DND-41 (cell line): Measurements from ENCODE around the gene SLC5A7.

Source experiments
- EZH2 ChIP-seq: IDR thresholded peaks from 3 replicates; pipeline ENCODE4 v1.6.1; 2012; ENCODE audit warnings: borderline replicate concordance, low read depth, mild to moderate bottlenecking, moderate library complexity, low read length, inconsistent platforms; ENCODE audit not compliant: severe bottlenecking
- TF ChIP-seq, protein P1 (sequence below): IDR thresholded peaks from 2 replicates; pipeline ENCODE4 v1.5.1; 2012; ENCODE audit warnings: borderline replicate concordance, low read length, moderate library complexity, mild to moderate bottlenecking; ENCODE audit not compliant: poor library complexity, severe bottlenecking; ENCODE audit errors: extremely low read depth

DNA sequence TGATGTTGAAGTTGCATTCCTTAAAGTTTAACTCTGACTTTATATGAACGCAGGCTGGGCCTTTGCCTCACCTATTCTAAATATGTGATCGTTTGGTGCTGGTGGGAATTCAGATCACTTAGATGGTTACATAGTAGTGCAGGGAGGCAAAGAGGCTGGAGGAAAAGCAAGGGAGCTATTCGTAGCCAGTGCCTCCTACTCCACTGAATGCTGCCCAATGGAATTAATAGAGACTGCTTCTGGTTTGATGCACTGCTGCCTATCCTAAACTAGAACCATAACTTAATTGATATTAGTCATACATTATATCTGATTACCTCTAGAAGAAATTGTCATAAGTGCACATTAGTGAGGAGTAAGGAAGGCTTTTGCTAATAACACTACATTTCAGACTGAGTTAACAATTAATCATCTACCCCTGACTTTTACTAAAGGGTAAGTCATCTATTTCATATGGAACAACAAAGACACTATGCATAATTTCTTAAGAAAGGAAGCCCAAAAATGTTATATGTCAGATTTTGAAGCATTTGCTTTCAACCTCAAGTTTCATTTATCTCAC lies 72.3 kb downstream of the SLC5A7 start:
- TF ChIP-seq, protein P1, sequence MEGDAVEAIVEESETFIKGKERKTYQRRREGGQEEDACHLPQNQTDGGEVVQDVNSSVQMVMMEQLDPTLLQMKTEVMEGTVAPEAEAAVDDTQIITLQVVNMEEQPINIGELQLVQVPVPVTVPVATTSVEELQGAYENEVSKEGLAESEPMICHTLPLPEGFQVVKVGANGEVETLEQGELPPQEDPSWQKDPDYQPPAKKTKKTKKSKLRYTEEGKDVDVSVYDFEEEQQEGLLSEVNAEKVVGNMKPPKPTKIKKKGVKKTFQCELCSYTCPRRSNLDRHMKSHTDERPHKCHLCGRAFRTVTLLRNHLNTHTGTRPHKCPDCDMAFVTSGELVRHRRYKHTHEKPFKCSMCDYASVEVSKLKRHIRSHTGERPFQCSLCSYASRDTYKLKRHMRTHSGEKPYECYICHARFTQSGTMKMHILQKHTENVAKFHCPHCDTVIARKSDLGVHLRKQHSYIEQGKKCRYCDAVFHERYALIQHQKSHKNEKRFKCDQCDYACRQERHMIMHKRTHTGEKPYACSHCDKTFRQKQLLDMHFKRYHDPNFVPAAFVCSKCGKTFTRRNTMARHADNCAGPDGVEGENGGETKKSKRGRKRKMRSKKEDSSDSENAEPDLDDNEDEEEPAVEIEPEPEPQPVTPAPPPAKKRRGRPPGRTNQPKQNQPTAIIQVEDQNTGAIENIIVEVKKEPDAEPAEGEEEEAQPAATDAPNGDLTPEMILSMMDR: no peak
- TF ChIP-seq EZH2: no peak
